Kasumi-1 (cell line): ENCODE data around the gene RGS6.
"Not testable (repeated sequence)": the region's sequence is repeated elsewhere in the genome, so short reads cannot be mapped to it uniquely, and the experiment has no call there.

Experiments
- DNase-seq, 2 experiments: peaks; one replicate each; lab custom pipeline; 2025; lab: John Stamatoyannopoulos, UW

Gene RGS6

DNA sequence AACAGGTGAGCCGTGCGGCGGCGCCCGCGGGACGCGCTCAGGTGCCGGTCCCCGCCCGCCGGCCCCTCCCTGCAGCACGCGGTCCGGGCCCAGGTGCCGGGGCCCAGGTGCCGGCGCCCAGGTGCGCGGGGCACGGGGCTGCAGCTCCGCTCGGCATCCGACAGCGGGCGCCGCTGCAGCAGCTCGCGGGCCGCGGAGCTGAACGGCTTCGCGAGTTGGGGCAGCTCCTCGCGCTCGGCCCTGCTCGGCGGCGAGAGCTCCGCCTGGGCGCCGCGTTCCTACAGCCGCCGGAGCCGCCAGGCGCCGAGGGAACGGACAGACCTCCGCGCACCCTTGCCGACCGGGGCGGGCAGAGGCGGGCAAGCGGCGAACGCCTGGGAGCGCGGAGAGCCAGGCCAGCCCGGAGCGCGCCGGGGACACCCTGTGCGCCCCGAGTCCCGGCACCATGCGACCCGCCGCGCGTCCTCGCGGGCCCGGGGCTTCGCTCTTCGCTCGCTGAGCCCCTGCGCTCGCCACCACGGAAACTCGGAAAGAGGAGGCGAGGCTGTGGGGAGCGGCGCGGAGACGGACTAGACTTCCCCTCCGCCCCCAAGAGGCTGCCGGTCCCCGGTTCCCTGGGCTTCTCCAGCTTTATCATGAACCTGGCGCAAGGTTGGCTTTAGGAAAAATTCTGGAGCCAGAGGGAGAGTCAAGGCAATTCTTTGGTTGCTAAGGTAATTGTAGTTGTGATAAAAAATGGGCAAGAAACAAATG is at the start of gene RGS6:
RGS6 (plus strand) TSS at position 201 of the 753 bp plus-strand sequence.
- peak; percentile 5 to 19 for DNase-seq

DNA sequence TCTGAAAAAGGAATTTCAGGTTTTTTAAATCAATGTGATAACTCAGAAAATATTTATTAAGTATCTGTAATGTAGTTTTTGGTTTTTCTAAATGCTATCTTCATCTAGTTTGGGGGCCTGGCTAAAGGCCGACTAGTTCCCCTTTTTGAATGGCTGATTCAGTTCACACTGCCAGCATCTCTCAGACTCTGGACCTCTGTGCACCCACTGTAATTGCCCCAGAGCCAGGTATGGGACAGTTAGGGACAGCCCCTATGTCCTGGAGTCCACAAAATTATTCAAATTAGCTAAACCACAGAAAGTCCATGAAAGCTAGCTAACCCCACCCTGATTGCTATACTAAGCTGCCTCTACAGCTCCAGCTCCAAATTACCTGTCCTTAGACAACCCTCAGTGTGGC is 49.1 kb upstream of the RGS6 start:
- no peak for DNase-seq

GRCh38 chr14:71885301-71885700 is 46.9 kb upstream of the RGS6 start:
- no peak for DNase-seq

GRCh38 chr14:71887802-71888201 is 44.4 kb upstream of the RGS6 start:
- not testable (repeated sequence) for DNase-seq

DNA sequence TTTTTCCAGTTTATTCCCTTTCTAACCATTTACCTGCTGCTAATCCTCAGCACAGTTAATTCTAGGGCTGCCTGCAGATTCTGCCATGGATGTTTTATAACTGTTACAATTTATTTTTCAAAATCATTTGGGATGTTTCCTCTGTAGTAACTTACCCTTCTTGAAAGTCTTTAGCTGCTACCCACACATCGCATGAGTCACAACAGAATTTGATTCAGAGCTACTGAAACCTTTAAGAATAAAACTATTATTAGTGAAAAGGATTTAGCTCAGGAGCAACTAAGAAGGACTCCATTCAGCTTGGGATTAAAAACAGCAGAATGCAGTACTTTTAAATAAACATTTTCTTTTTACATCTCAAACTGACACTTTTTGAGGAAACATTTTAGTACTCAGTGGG is 41.7 kb upstream of the RGS6 start:
- no peak for DNase-seq

- DNase-seq: no peak
Observed at GRCh38 chr14:71891185-71891584, 41.0 kb upstream of the RGS6 start.

- no peak for DNase-seq
Observed at GRCh38 chr14:71891970-71892369, 40.3 kb upstream of the RGS6 start.

DNA sequence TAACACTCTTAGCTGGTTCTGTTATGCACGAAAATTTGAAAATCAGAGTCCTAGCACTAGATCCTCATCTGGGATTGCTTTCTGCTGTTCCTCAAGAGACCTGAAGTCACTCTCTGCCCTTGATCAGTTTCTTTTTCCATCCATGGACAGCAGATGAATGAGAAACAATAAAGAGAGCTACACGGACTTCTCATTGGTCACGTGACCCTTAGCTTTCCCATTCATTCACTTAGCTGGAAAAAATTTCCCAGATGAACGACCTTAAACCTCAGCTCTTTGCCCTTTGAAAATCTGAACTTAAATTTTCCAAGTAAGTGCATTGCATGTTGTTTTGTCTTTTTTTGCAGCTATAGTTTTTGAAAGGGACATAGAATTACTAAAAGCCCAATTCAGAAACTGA is 27.2 kb upstream of the RGS6 start:
- no peak for DNase-seq

DNA sequence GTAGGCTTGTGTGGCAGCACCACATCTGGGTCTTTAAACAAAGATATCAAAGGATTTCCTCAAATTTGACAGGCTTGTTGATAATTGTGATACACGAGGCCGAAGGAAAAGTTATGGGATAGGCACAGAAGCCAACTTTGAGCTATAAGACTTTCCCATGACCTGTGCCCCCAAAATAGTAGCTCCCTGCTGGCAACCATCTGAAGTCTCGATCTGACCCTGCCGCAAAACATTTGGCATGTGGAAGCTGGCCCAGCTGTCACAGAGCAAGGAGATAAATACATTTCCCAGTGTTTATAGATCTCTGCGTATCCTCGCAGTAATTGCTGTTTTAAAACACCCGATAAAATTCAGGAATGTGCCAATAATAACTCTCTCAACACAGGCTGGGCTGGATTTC is 26.4 kb upstream of the RGS6 start:
- no peak for DNase-seq

DNA sequence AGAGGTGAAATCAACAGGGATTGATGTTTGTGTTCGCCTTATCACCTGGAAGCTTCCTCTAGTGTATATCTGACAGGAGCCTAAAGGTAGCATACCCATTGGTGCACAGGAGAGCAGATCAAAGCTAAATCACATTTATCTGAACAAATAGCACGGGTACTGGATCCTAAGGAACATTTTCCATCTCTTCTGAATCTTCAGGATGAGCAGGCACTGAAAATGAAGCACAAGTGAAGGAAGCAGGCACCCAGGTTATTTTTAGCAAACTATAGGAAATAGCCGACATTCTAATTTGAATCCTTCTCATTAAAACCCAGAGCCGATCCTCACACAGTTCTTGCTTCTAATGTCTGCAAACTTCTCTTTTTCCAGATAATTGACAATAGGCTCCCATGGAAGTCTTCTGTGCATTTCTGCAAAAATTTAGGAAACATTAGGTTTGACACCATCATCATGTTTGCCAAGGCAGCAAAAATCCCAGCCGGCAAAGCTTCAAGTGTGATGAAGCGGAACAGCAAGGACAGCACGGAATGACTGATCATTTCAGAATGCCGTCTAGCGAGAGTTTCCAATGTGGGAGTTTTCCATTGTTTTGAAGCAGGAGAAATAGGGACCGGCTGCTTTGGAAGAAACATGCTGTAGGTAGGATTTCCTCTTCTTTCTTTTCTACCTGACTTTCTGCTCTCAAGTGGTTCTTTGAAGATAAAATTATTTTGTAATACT is 24.3 kb upstream of the RGS6 start:
- no peak for DNase-seq

DNA sequence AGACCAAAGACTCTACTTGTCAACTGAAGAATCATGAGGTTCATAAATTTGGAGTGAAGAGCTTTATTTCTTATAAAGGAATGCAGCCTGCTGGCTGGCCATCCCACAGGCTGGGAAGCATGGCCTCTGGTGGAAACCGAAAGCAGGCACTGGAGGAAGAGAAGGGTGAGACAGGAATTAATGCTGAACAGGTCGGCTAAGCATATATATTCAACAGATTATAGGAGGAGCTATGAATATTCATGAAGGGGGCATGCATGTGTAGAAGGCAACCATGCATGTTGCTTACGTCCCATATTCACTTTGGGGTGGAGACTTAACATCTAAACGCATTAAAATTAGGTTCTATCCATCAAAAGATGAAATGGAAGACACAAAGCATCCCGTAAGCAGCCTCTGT is 20.6 kb upstream of the RGS6 start:
- no peak for DNase-seq

- no peak for DNase-seq
Observed at GRCh38 chr14:71913342-71913741, 18.9 kb upstream of the RGS6 start.

DNA sequence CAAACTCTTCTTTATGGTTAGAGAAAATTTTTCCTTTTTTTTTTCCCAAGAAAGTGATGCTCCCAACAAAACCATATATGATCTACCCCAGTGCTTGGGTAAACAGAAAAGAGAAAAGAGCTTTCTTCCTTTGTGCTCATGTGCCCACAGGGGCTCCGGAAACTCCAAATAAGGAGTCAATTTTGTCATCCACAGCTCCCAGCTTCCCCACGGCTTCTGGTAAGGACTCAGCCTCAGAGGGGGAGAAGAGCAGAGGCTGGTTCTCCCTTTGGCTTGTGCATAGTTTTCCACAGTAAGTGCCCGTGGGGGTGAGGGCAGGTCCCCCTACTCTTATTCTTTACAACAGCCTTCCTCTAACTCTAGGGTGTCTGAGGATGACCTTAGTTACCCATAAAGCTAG is 13.3 kb upstream of the RGS6 start:
- peak; percentile 22 to 51 for DNase-seq

DNA sequence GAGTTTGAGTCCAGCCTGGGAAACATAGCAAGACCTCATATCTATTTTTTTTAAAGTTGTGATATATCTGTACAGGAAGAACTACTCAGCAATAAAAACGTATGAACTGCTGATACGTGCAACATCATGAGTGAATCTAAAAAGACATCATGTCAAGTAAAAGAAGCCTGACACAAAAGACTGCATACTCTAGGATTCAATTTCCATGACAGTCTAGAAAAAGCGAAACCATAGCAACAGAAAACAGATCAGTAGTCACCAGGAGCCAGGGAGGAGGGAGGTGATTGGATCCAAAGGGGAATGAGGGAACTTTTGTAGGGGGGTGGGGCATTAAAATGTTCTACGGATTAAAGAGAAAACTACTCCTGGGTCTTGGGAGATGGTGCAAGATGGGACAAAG is 8.7 kb upstream of the RGS6 start:
- DNase-seq: no peak

- DNase-seq: peak in 1 of 2 experiments; percentile 28
Observed at GRCh38 chr14:71931492-71932228, 569 bp upstream of the RGS6 start.

DNA sequence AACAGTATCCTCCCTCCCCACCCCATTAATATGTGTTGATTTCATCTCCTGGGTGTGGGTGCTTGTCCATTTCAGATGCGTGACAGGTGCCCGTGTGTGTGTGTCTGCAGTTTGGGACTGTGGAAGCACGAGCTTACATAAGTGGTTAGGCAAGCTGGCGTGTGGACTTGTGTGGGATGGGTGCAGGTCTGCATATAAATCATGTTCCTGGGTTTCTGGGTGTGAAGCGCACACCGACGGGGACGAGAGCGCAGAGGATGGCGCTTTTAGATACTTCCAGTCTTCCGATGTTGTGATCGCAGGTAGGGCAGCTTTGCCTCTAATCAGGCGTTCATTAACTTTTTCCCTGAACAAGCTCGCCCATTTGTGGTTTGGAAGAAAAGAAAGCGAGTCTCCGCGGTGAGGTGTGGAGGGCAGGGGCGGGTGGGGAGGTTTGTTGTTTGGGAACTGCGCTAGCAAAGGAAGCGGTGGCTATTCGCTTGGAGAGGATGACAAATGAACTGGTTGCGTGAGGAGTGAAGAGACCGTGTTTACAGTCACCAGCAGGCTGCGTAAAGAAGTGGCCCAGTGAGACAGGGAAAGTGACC is 865 bp downstream of the RGS6 start:
- DNase-seq: no peak

DNA sequence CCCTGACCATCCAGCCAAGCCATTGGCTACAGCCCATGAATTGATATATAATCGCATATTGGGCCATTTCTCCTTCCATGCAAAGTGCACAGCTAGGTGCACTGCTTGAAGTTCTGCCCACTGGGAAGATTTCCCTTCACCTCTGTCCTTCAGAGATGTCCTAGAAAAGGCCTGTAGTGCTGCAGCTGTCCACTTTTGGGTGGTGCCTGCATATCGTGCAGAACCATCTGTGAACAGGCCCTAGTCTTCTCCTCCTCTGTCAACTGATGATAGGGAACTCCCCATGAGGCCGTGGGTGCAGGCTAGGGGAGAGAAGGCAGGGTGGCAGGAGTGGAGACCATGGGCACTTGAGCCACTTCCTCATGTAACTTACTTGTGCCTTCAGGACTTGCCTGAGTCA is 6.0 kb downstream of the RGS6 start:
- not testable (repeated sequence) for DNase-seq

GRCh38 chr14:71939344-71939743 is 7.1 kb downstream of the RGS6 start:
- DNase-seq: not testable (repeated sequence)

- not testable (repeated sequence) for DNase-seq
Observed at GRCh38 chr14:71940500-71940899, 8.3 kb downstream of the RGS6 start.

- DNase-seq: not testable (repeated sequence)
Observed at GRCh38 chr14:71941616-71942015, 9.4 kb downstream of the RGS6 start.

GRCh38 chr14:71942904-71943694 is 10.9 kb downstream of the RGS6 start:
- peak; percentile 55 to 78 for DNase-seq

DNA sequence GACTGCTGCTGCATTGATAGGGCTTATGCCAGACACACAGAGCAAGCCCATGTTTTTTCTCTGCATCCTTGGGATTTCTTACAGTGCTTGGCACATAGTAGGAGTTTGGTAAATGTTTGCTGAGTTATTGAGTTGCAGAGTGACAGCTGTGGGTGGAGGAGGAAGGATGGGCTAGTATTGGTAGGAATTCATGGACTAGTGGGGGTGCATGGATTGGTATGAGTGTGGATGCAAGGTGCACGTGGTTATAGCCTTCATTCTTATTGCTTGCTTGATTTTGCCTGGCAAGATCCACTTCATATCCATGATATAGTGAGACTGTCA is 11.4 kb downstream of the RGS6 start:
- DNase-seq: no peak
